Mesendoderm (in vitro differentiated cells): ENCODE data around the gene UBC.
A peak's percentile ranks its signal among the peaks of the same experiment; 100 is the strongest.
"Not testable (repeated sequence)": the region's sequence is repeated elsewhere in the genome, so short reads cannot be mapped to it uniquely, and the experiment has no call there.

ENCODE experiments used
- DNase-seq: peaks from one replicate; pipeline ENCODE4 v3.0.0; 2013
- H2AK5ac ChIP-seq: 2 replicates; pipeline ENCODE4 v1.6.1; 2013; ENCODE audit warnings: low read length, inconsistent platforms
- H2BK120ac ChIP-seq: 2 replicates; pipeline ENCODE4 v1.6.1; 2013; ENCODE audit warnings: low read depth, mild to moderate bottlenecking, low read length, moderate library complexity, mixed read lengths
- H2BK15ac ChIP-seq: replicated peaks from 2 replicates; pipeline ENCODE4 v1.6.1; 2013; ENCODE audit warnings: low read depth, mild to moderate bottlenecking, moderate library complexity
- H2BK5ac ChIP-seq: 2 replicates; pipeline ENCODE4 v1.6.1; 2013; ENCODE audit warnings: low read length, inconsistent platforms
- H3K18ac ChIP-seq: 2 replicates; pipeline ENCODE4 v1.6.1; 2013; ENCODE audit warnings: mild to moderate bottlenecking, low read length, mixed read lengths
- H3K23ac ChIP-seq: one replicate; pipeline ENCODE4 v1.6.1; 2013; ENCODE audit warnings: low read length
- H3K27ac ChIP-seq: 2 replicates; pipeline ENCODE4 v1.5.1; 2013; ENCODE audit warnings: low read depth, mild to moderate bottlenecking, inconsistent platforms, low read length, moderate library complexity
- H3K27me3 ChIP-seq: 2 replicates; pipeline ENCODE4 v1.6.1; 2013; ENCODE audit warnings: low read length, control low read depth, mild to moderate bottlenecking, inconsistent platforms; ENCODE audit not compliant: insufficient read depth, poor library complexity
- H3K36me3 ChIP-seq: 2 replicates; pipeline ENCODE4 v1.6.1; 2013; ENCODE audit warnings: low read length, inconsistent platforms; ENCODE audit not compliant: control insufficient read depth, insufficient read depth
- H3K4ac ChIP-seq: one replicate; pipeline ENCODE4 v1.6.1; 2013; ENCODE audit warnings: low read depth, mild to moderate bottlenecking, low read length, moderate library complexity
- H3K4me1 ChIP-seq: 2 replicates; pipeline ENCODE4 v1.6.1; 2013; ENCODE audit warnings: low read depth, low read length, inconsistent platforms; ENCODE audit not compliant: control insufficient read depth
- H3K4me2 ChIP-seq: 2 replicates; pipeline ENCODE4 v1.6.1; 2013; ENCODE audit warnings: low read length
- H3K4me3 ChIP-seq: 2 replicates; pipeline ENCODE4 v1.5.1; 2013; ENCODE audit warnings: mild to moderate bottlenecking, low read length
- H3K56ac ChIP-seq: one replicate; pipeline ENCODE4 v1.6.1; 2013; ENCODE audit warnings: low read length
- H3K79me1 ChIP-seq: 2 replicates; pipeline ENCODE4 v1.6.1; 2013; ENCODE audit warnings: low read length, inconsistent platforms
- H3K79me2 ChIP-seq: 2 replicates; pipeline ENCODE4 v1.6.1; 2013; ENCODE audit warnings: mild to moderate bottlenecking, low read length; ENCODE audit not compliant: control insufficient read depth, insufficient read depth
- H3K9ac ChIP-seq: 2 replicates; pipeline ENCODE4 v1.6.1; 2013; ENCODE audit warnings: low read length, inconsistent platforms
- H4K5ac ChIP-seq: one replicate; pipeline ENCODE4 v1.6.1; 2013; ENCODE audit warnings: low read length
- H4K8ac ChIP-seq: one replicate; pipeline ENCODE4 v1.6.1; 2013; ENCODE audit warnings: low read depth, mild to moderate bottlenecking, control low read depth, low read length, moderate library complexity
- WGBS: extraction: QIAGEN DNeasy Blood & Tissue Kit; methylation state at CpG from one replicate; pipeline ENCODE4 v1.1.7; 2013; ENCODE audit warnings: low lambda C conversion rate, missing lambda C conversion rate; ENCODE audit not compliant: insufficient coverage; ENCODE audit errors: extremely low coverage; 5-methylcytosine and 5-hydroxymethylcytosine counted together

UBC gene

GRCh38 chr12:124940143-124940392 is 25.6 kb upstream of the UBC start:
- Histone ChIP-seq H4K8ac (no peak overlapping the region), H2BK120ac (no peak overlapping the region), H3K27me3 (no peaks in the 10 kb centered on the region), H3K4me2 (peak overlapping the region; percentile 58), H4K5ac (no peak overlapping the region), H3K79me1 (no peaks in the 10 kb centered on the region), H3K9ac (peak overlapping the region; percentile 37), H3K23ac (no peak overlapping the region), H3K18ac (no peak overlapping the region), H2BK5ac (no peak overlapping the region), H3K36me3 (no peaks in the 10 kb centered on the region), H3K4me1 (peaks cover 4% of the 10 kb centered on the region), H3K4ac (no peak overlapping the region), H3K27ac (peak overlapping the region; percentile 14), H2BK15ac (no peak overlapping the region), H3K56ac (peak overlapping the region; percentile 73), H3K79me2 (no peaks in the 10 kb centered on the region), H3K4me3 (no peak overlapping the region), H2AK5ac (no peak overlapping the region)
- DNase-seq: no peak
- no CpG with 5 or more reads among the region's 8 CpGs for WGBS

GRCh38 chr12:124939421-124940142 is 25.1 kb upstream of the UBC start:
- Histone ChIP-seq H4K5ac (no peak overlapping the region), H3K9ac (peak overlapping the region; percentile 61), H2BK5ac (no peak overlapping the region), H2AK5ac (no peak overlapping the region), H3K4me2 (peak overlapping the region; percentile 95), H3K18ac (peak overlapping the region; percentile 78), H4K8ac (no peak overlapping the region), H3K27ac (peak overlapping the region; percentile 84), H3K27me3 (no peaks in the 10 kb centered on the region), H3K23ac (no peak overlapping the region), H3K79me1 (no peaks in the 10 kb centered on the region), H3K4me1 (peaks cover 4% of the 10 kb centered on the region), H2BK15ac (no peak overlapping the region), H3K79me2 (no peaks in the 10 kb centered on the region), H3K36me3 (no peaks in the 10 kb centered on the region), H3K4ac (no peak overlapping the region), H2BK120ac (peak overlapping the region; percentile 28), H3K56ac (peak overlapping the region; percentile 74), H3K4me3 (peak overlapping the region; percentile 56)
- no CpG with 5 or more reads among the region's 35 CpGs for WGBS
- DNase-seq: peak; percentile 99

DNA sequence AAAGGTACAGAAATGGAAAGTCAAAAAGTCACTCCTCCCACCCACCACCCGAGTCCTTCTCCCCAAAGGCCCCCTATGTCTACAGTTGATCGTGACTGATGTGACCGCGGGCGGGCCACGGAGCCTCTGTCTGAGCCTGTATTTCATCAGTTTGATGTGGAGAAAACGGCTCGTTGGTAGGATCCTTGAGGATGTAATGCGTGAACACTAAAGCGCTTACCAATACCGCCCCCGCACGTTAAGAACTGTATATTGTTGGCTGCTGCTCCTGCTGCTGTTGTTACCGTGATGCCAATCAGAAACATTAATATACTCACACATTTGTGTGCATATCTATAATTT is 24.6 kb upstream of the UBC start:
- H3K36me3 ChIP-seq: no peaks in the 10 kb centered on the region
- WGBS: no CpG with 5 or more reads among the region's 14 CpGs
- H3K79me2 ChIP-seq: no peaks in the 10 kb centered on the region
- peaks cover 4% of the 10 kb centered on the region for H3K4me1 ChIP-seq
- peak overlapping the region; percentile 67 for H3K56ac ChIP-seq
- H3K27me3 ChIP-seq: no peaks in the 10 kb centered on the region
- H3K4ac ChIP-seq: no peak overlapping the region
- H3K9ac ChIP-seq: peak overlapping the region; percentile 39
- H2BK5ac ChIP-seq: no peak overlapping the region
- H3K23ac ChIP-seq: no peak overlapping the region
- peak overlapping the region; percentile 28 for H2BK120ac ChIP-seq
- no peak overlapping the region for H4K8ac ChIP-seq
- no peaks in the 10 kb centered on the region for H3K79me1 ChIP-seq
- peak overlapping the region; percentile 84 for H3K27ac ChIP-seq
- peak; percentile 89 for DNase-seq
- H3K4me2 ChIP-seq: peak overlapping the region; percentile 84
- H3K18ac ChIP-seq: peak overlapping the region; percentile 78
- no peak overlapping the region for H2BK15ac ChIP-seq
- no peak overlapping the region for H2AK5ac ChIP-seq
- no peak overlapping the region for H4K5ac ChIP-seq
- H3K4me3 ChIP-seq: peak overlapping the region; percentile 40

- Histone ChIP-seq H4K5ac (no peak overlapping the region), H3K56ac (peak overlapping the region; percentile 78), H3K27ac (peak overlapping the region; percentile 84), H3K36me3 (no peaks in the 10 kb centered on the region), H3K4me1 (peaks cover 4% of the 10 kb centered on the region), H2BK5ac (no peak overlapping the region), H2BK15ac (no peak overlapping the region), H3K18ac (no peak overlapping the region), H3K79me2 (no peaks in the 10 kb centered on the region), H2AK5ac (no peak overlapping the region), H3K79me1 (no peaks in the 10 kb centered on the region), H4K8ac (no peak overlapping the region), H3K4me2 (no peak overlapping the region), H3K4me3 (no peak overlapping the region), H3K27me3 (no peaks in the 10 kb centered on the region), H3K9ac (peak overlapping the region; percentile 43), H3K4ac (no peak overlapping the region), H3K23ac (no peak overlapping the region), H2BK120ac (no peak overlapping the region)
- no peak for DNase-seq
- no CpG with 5 or more reads among the region's 6 CpGs for WGBS
Observed at GRCh38 chr12:124938587-124938986, 24.1 kb upstream of the UBC start.

GRCh38 chr12:124938108-124938507 is 23.7 kb upstream of the UBC start:
- Histone ChIP-seq H3K4me2 (no peak overlapping the region), H3K4me3 (no peak overlapping the region), H2AK5ac (no peak overlapping the region), H3K79me1 (no peaks in the 10 kb centered on the region), H4K5ac (no peak overlapping the region), H3K56ac (no peak overlapping the region), H3K27me3 (no peaks in the 10 kb centered on the region), H3K9ac (no peak overlapping the region), H3K23ac (no peak overlapping the region), H3K4me1 (peaks cover 4% of the 10 kb centered on the region), H3K4ac (no peak overlapping the region), H3K79me2 (no peaks in the 10 kb centered on the region), H2BK120ac (no peak overlapping the region), H2BK5ac (no peak overlapping the region), H3K27ac (no peak overlapping the region), H3K18ac (no peak overlapping the region), H3K36me3 (no peaks in the 10 kb centered on the region), H2BK15ac (no peak overlapping the region), H4K8ac (no peak overlapping the region)
- 100% methylated on average over 1 of the region's 5 CpGs for WGBS
- no peak for DNase-seq

- not testable (repeated sequence) for H4K8ac ChIP-seq, H3K56ac ChIP-seq, H2BK15ac ChIP-seq, H3K79me1 ChIP-seq, H3K23ac ChIP-seq, H3K4me3 ChIP-seq, H3K18ac ChIP-seq, H4K5ac ChIP-seq, H3K4ac ChIP-seq, DNase-seq, H3K79me2 ChIP-seq, H3K27ac ChIP-seq, H3K27me3 ChIP-seq, H2AK5ac ChIP-seq, H2BK5ac ChIP-seq, H2BK120ac ChIP-seq, H3K4me2 ChIP-seq, H3K4me1 ChIP-seq, H3K9ac ChIP-seq, H3K36me3 ChIP-seq
- no CpG with 5 or more reads among the region's 9 CpGs for WGBS
Observed at GRCh38 chr12:124931528-124931927, 17.1 kb upstream of the UBC start.
